MM.1S (cell line): ENCODE data around the gene FBF1.

Experiments
- DNase-seq: peaks from one replicate; pipeline ENCODE4 v3.0.0-alpha.2; 2015
- H2AFZ ChIP-seq: fragments of 300-600 bp; sonication (generic); 2 replicates; pipeline ENCODE4 v1.6.0; 2016; ENCODE audit warnings: antibody characterized with exemption, low read length
- H3F3A ChIP-seq: fragments of 300-600 bp; sonication (generic); 2 replicates; pipeline ENCODE4 v1.6.1; 2016; ENCODE audit warnings: mild to moderate bottlenecking, antibody characterized with exemption, low read length, moderate library complexity, mixed read lengths; ENCODE audit not compliant: insufficient read depth
- H3K27ac ChIP-seq: fragments of 300-600 bp; sonication (generic); 2 replicates; pipeline ENCODE4 v1.5.1; 2016; ENCODE audit warnings: mild to moderate bottlenecking, low read length
- H3K27me3 ChIP-seq: fragments of 300-600 bp; sonication (generic); replicated peaks from 2 replicates; pipeline ENCODE4 v1.6.0; 2016; ENCODE audit warnings: low read length; ENCODE audit not compliant: insufficient read depth
- H3K36me3 ChIP-seq: fragments of 300-600 bp; sonication (generic); replicated peaks from 2 replicates; pipeline ENCODE4 v1.6.1; 2016; ENCODE audit warnings: mild to moderate bottlenecking, low read length, mixed read lengths; ENCODE audit not compliant: insufficient read depth
- H3K4me1 ChIP-seq: fragments of 300-600 bp; sonication (generic); 2 replicates; pipeline ENCODE4 v1.6.1; 2016; ENCODE audit warnings: low read length, mixed read lengths
- H3K4me2 ChIP-seq: fragments of 300-600 bp; sonication (generic); 2 replicates; pipeline ENCODE4 v1.6.0; 2016; ENCODE audit warnings: low read depth, low read length
- H3K4me3 ChIP-seq: fragments of 300-600 bp; sonication (generic); 2 replicates; pipeline ENCODE4 v1.5.1; 2016; ENCODE audit warnings: low read length, mixed read lengths
- H3K79me2 ChIP-seq: fragments of 300-600 bp; sonication (generic); 2 replicates; pipeline ENCODE4 v1.6.1; 2016; ENCODE audit warnings: mixed run types, low read length, mixed read lengths
- H3K9ac ChIP-seq: fragments of 300-600 bp; sonication (generic); 2 replicates; pipeline ENCODE4 v1.6.1; 2016; ENCODE audit warnings: low read length, mixed read lengths
- H3K9me2 ChIP-seq: fragments of 300-600 bp; sonication (generic); replicated peaks from 2 replicates; pipeline ENCODE4 v1.6.1; 2016; ENCODE audit warnings: mild to moderate bottlenecking, low read length, mixed read lengths; ENCODE audit not compliant: insufficient read depth
- H3K9me3 ChIP-seq: fragments of 300-600 bp; sonication (generic); replicated peaks from 2 replicates; pipeline ENCODE4 v1.6.1; 2016; ENCODE audit warnings: mild to moderate bottlenecking, low read length, mixed read lengths; ENCODE audit not compliant: insufficient read depth
- H4K20me1 ChIP-seq: fragments of 300-600 bp; sonication (generic); 2 replicates; pipeline ENCODE4 v1.6.1; 2016; ENCODE audit warnings: mild to moderate bottlenecking, low read length, moderate library complexity, mixed read lengths; ENCODE audit not compliant: insufficient read depth
- CTCF ChIP-seq: fragments of 300-600 bp; sonication (generic); IDR thresholded peaks from 2 replicates; pipeline ENCODE4 v1.5.1; 2016; ENCODE audit warnings: antibody characterized with exemption, low read length, mixed read lengths
- EZH2 ChIP-seq: fragments of 300-600 bp; sonication (generic); optimal IDR thresholded peaks from 2 replicates; pipeline ENCODE3; 2017; ENCODE audit warnings: low read depth, mild to moderate bottlenecking, antibody characterized with exemption, low read length, mixed read lengths
- EZH2phosphoT487 ChIP-seq: fragments of 300-600 bp; sonication (generic); IDR thresholded peaks from 2 replicates; pipeline ENCODE4 v1.6.1; 2018; ENCODE audit warnings: antibody characterized with exemption, low read length

Gene FBF1

GRCh38 chr17:75950855-75951554 lies 10.2 kb upstream of the FBF1 start:
- no peak for TF ChIP-seq EZH2phosphoT487
- no peak for TF ChIP-seq CTCF
- no peak for TF ChIP-seq EZH2
- H3K27ac ChIP-seq = no peak overlapping the region
- DNase-seq = no peak
- no peaks in the 10 kb centered on the region for H3K36me3 ChIP-seq
- no peaks in the 10 kb centered on the region for H3F3A ChIP-seq
- H3K9ac ChIP-seq = no peak overlapping the region
- no peak overlapping the region for H2AFZ ChIP-seq
- no peaks in the 10 kb centered on the region for H3K4me1 ChIP-seq
- no peaks in the 10 kb centered on the region for H3K9me3 ChIP-seq
- H3K4me2 ChIP-seq = no peak overlapping the region
- no peaks in the 10 kb centered on the region for H3K27me3 ChIP-seq
- H4K20me1 ChIP-seq = no peaks in the 10 kb centered on the region
- no peaks in the 10 kb centered on the region for H3K79me2 ChIP-seq
- no peaks in the 10 kb centered on the region for H3K9me2 ChIP-seq
- no peak overlapping the region for H3K4me3 ChIP-seq

GRCh38 chr17:75950421-75950820 lies 9.6 kb upstream of the FBF1 start:
- no peaks in the 10 kb centered on the region for H3F3A ChIP-seq
- no peaks in the 10 kb centered on the region for H3K27me3 ChIP-seq
- H3K4me1 ChIP-seq = no peaks in the 10 kb centered on the region
- no peaks in the 10 kb centered on the region for H3K36me3 ChIP-seq
- H3K4me2 ChIP-seq = no peak overlapping the region
- DNase-seq = no peak
- no peaks in the 10 kb centered on the region for H4K20me1 ChIP-seq
- no peaks in the 10 kb centered on the region for H3K9me2 ChIP-seq
- TF ChIP-seq EZH2 = no peak
- TF ChIP-seq CTCF = no peak
- no peak for TF ChIP-seq EZH2phosphoT487
- H3K79me2 ChIP-seq = no peaks in the 10 kb centered on the region
- no peak overlapping the region for H3K27ac ChIP-seq
- no peak overlapping the region for H2AFZ ChIP-seq
- H3K4me3 ChIP-seq = no peak overlapping the region
- no peaks in the 10 kb centered on the region for H3K9me3 ChIP-seq
- H3K9ac ChIP-seq = no peak overlapping the region

- H3K9me2 ChIP-seq = no peaks in the 10 kb centered on the region
- H3K4me3 ChIP-seq = no peak overlapping the region
- no peaks in the 10 kb centered on the region for H3K79me2 ChIP-seq
- no peak overlapping the region for H2AFZ ChIP-seq
- no peak overlapping the region for H3K27ac ChIP-seq
- no peak for TF ChIP-seq EZH2phosphoT487
- TF ChIP-seq CTCF = no peak
- no peak for TF ChIP-seq EZH2
- no peaks in the 10 kb centered on the region for H4K20me1 ChIP-seq
- H3K36me3 ChIP-seq = no peaks in the 10 kb centered on the region
- peaks cover 6% of the 10 kb centered on the region for H3K4me1 ChIP-seq
- no peaks in the 10 kb centered on the region for H3K9me3 ChIP-seq
- no peak overlapping the region for H3K4me2 ChIP-seq
- no peak overlapping the region for H3K9ac ChIP-seq
- no peaks in the 10 kb centered on the region for H3K27me3 ChIP-seq
- H3F3A ChIP-seq = no peaks in the 10 kb centered on the region
- no peak for DNase-seq
These were observed 4.4 kb upstream of the FBF1 start for GRCh38 chr17:75945211-75945610.
